NK-92 (cell line): ENCODE results near the gene PSMG2.
"Not testable (repeated sequence)": the region's sequence is repeated elsewhere in the genome, so short reads cannot be mapped to it uniquely, and the experiment has no call there.

Experiments
- DNase-seq: peaks from one replicate; lab custom pipeline; 2025; ENCODE audit not compliant: unreplicated experiment; lab: John Stamatoyannopoulos, UW

PSMG2 gene

GRCh38 chr18:12758566-12758965 lies 55.7 kb downstream of the PSMG2 start:
- DNase-seq = not testable (repeated sequence)

GRCh38 chr18:12765126-12765525 lies 62.3 kb downstream of the PSMG2 start:
- no peak for DNase-seq

- no peak for DNase-seq
These were observed 62.7 kb downstream of the PSMG2 start for GRCh38 chr18:12765586-12765985.

DNA sequence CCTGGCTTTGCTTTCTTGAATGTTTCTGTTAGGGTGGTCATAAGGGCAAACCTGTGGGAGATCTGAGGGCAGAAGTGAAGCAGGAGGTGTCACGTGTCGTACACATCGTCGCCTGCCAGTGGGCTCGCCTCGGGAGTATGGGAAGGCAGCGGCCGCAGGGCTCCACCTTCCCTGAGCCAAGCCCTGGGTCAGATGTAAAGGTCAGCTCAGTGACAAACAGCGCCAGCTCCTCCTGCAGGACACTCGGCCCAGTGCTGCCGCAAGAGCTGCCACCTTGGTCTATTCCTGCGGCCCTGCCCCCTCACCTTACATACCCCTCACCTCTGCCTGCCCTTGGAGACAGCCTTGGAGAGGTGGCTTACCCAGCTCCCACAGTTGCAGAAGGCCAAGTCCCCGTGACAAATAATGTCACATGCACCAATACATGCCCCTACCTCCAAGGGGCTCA lies 64.2 kb downstream of the PSMG2 start:
- DNase-seq = no peak

DNA sequence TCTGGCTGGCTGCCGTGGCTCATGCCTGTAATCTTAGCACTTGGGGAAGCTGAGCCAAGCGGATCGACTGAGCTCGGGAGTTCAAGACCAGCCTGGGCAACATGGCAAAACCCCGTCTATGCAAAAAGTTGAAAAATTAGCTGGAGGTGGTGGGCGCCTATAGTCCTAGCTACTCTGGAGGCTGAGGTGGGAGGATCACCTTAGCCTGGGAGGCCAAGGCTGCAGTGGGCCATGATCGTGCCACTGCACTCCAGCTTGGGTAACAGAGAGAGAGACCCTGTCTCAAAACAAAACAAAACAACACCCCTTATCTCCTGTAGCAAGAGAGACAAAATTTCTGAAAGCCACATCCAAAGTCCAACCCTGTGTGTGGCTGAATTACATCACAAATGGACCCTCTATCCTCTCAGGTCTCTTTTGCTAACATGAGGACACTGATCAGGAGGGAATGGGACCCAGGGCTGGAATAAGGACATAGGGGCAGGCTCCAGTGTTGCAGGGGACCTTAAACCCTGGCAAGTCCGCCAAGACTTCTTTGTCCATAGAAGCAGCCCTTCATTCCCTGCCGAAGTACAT lies 64.8 kb downstream of the PSMG2 start:
- no peak for DNase-seq

- DNase-seq = no peak
These were observed 65.8 kb downstream of the PSMG2 start for GRCh38 chr18:12768625-12769024.

GRCh38 chr18:12769136-12769535 lies 66.3 kb downstream of the PSMG2 start:
- DNase-seq = no peak

DNA sequence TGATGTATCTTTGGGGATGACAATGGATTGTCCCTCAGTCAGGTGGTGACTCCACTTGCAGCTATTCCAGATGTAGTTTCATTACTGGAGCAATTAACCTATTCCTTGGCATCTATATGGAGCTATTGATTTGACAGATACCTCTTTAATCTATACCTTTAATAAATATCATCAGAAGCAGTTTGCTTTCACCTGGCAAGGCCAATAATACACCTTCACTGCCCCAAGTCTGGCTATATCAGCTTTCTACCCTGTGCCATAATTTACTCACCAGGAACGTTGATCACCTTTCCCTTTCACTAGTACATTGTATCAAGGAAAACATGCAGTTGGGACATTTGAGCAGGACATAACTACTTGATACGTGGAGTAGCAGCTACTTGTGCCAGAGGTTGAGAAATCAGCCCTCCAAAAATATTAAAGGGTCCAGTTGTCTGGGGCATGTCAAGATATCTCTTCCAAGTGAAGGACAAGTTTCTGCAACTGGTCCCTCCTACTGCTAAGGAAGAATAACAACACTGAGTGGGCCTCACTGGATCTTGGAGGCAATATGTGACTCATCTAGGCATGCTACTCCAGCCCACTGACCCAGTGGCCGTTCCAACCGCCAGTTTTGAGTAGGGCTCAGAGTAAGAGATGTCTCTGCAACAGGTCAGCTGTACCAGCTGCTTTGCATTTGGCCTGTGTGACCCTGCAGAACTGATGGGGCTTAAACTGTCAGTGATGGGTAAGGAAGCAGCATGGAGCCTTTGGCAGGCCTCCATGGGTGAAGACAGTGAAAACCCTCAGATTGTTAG lies 67.0 kb downstream of the PSMG2 start:
- DNase-seq = no peak

DNA sequence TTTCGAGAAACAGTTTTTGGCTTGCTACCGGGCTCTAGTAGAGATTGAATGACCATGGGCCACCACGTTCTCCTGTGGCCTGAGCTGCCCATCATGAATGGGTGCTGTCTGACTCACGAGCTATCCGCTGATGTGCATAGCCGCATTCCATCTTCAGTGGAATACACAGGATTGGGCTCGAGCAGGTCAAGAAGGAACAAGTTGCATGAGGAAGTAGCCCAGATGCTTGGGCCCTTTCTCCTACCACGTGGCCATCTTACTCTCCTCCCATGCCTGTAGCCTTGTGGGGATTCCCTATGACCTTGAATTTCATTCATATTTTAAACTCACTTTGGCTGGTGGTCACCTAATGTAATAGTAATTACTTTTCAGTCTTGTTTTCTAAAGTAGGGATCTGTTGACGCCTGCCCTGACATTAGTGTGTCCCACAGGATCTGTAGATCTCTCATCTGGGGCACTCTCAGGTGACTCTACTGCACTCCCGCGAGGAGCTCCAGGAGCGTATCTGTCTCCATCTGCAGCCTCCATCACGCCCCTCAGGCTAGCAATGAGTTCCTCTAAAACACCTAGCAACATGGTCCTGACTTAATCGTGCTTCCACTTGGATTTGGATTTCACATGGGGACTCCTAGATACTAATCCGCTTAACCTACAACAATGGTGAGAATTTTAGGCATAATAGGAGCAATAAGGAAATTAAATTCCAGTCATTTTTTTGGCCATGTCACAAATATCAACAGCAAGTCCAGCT lies 67.8 kb downstream of the PSMG2 start:
- no peak for DNase-seq

- DNase-seq = no peak
These were observed 69.3 kb downstream of the PSMG2 start for GRCh38 chr18:12772111-12772510.

GRCh38 chr18:12773369-12773768 lies 70.5 kb downstream of the PSMG2 start:
- DNase-seq = no peak

DNA sequence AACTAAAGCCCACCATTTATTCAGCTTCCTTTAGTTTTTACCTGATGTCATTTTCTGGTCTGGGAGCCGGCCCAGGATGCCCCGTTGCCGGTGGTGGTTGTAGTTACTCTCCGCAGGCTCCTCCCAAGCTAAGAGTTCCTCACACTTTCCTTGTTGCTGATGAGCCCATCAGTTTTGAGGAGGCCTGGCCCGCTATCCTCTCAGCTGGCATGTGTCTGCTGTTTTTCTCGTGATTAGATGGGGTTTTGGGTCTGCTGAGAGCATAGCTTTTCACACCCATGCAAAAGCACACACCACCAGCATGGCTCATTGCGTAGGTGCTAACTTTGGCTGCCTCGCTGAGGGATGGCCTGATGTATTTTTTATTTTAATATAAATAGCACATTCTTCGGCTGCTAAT lies 72.1 kb downstream of the PSMG2 start:
- no peak for DNase-seq
